Stomach (tissue), 9 donors: ENCODE results near the gene CCDC38. TPM values are rescaled to one million over a fixed set of nuclear protein-coding genes. Genes with fewer than 3 reads are reported as not detected.
"Not testable (repeated sequence)": the region's sequence is repeated elsewhere in the genome, so short reads cannot be mapped to it uniquely, and the experiment has no call there.

ENCODE experiments used
- DNase-seq, 2 donors: peaks; one replicate each; pipeline versions ENCODE4 v3.0.0 to v3.0.0-alpha.2; 2013 to 2019
- H3K27ac ChIP-seq, 5 donors: fragments of 200-600 bp in 4 of 5; sonication (generic) in 4 of 5; one replicate each; pipeline ENCODE4 v1.5.1; 2013 to 2019; ENCODE audit warnings: mild to moderate bottlenecking in 1 of 5, moderate library complexity in 1 of 5
- H3K27me3 ChIP-seq, 3 donors: fragments of 200-600 bp; sonication (generic); one replicate each; pipeline ENCODE4 v1.5.1; 2017 to 2019; ENCODE audit warnings: mixed run types in 1 of 3
- H3K36me3 ChIP-seq, 4 donors: fragments of 200-600 bp; sonication (generic); 1 replicate in 3 of 4; 2 replicates in 1 of 4; pipeline ENCODE4 v1.5.1; 2016 to 2019
- H3K4me1 ChIP-seq, 4 donors: fragments of 200-600 bp; sonication (generic); one replicate each; pipeline ENCODE4 v1.5.1; 2016 to 2019
- H3K4me3 ChIP-seq, 4 donors: fragments of 200-600 bp; sonication (generic) in 3 of 4; one replicate each; pipeline ENCODE4 v1.5.1; 2016 to 2019; ENCODE audit warnings: mild to moderate bottlenecking in 1 of 4
- H3K9me3 ChIP-seq, 4 donors: fragments of 200-600 bp; sonication (generic); one replicate each; pipeline ENCODE4 v1.5.1; 2016 to 2019
- CTCF ChIP-seq, 7 experiments: fragments of 450-650 bp in 4 of 7; fragments of 200-600 bp in 3 of 7; sonication (generic) in 3 of 7; IDR thresholded peaks; one replicate each; pipeline ENCODE4 v1.5.1; 2016 to 2019; ENCODE audit warnings: antibody characterized with exemption in 7 of 7, control low read depth in 2 of 7, mild to moderate bottlenecking in 1 of 7
- EP300 ChIP-seq: sonication (generic); formaldehyde crosslinking; IDR thresholded peaks from one replicate; pipeline ENCODE4 v1.6.1; 2017; ENCODE audit warnings: antibody characterized with exemption
- POLR2A ChIP-seq, 4 donors: fragments of 450-650 bp; IDR thresholded peaks; one replicate each; pipeline ENCODE4 v1.6.1; 2016; ENCODE audit warnings: antibody characterized with exemption in 4 of 4, control low read depth in 2 of 4, mild to moderate bottlenecking in 1 of 4, moderate library complexity in 1 of 4
- POLR2AphosphoS5 ChIP-seq, 3 donors: sonication (generic); formaldehyde crosslinking; IDR thresholded peaks; one replicate each; pipeline ENCODE4 v1.6.1; 2016; ENCODE audit warnings: antibody characterized with exemption in 3 of 3
- WGBS, 5 donors: extraction: QIAGEN DNeasy Blood & Tissue Kit in 3 of 5; methylation state at CpG; one replicate each; pipeline versions ENCODE4 v1.1.5 to v1.1.7; 2013 to 2018; 5-methylcytosine and 5-hydroxymethylcytosine counted together
- intact Hi-C: fragments of 100-400 bp; cut with DNase I; formaldehyde crosslinking; loops from one replicate; pipeline ENCODE4 v1.15.1; 2023; ENCODE audit warnings: low total_unique reads
- polyA plus RNA-seq, 3 donors: library from polyadenylated mRNA; stranded (reverse); fragments of 200-250 nt; gene quantifications; one replicate each; pipeline ENCODE4 v1.2.3, GENCODE V29; 2013
- total RNA-seq, 5 donors: library from RNA; depleted of rRNA; stranded (reverse); fragments of >200 nt; gene quantifications; one replicate each; pipeline versions ENCODE4 v1.1.0 to v1.2.3, GENCODE V29; 2014 to 2016
- donor health status: healthy with polysubstance abuse.
- donor health status: Bipolar disorder and iron deficiency.
- donor health status: healthy.

Gene CCDC38
- total and polyA plus RNA-seq, 8 donors: not detected

DNA sequence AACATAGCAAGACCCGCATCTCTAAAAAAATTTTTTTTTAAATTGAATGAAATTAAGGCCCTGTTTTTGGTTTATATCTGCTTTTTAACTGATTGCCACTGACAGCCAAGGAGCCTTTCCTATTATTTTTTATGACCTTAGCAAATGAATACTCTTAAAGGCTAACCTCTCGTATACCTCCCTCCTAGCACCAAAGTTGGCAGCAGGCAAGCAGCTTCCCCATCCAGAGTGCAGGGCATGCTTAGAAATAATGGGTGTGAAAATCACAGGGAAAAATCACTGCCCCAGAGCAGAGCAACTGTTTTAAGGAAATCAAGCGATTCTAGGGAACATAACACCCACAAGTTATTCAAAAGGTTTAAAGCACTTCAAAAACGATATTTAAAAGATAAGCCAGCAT lies 33.1 kb upstream of the CCDC38 start:
- intact Hi-C loops: no loop called here
- Histone ChIP-seq H3K36me3 (no peaks in the 10 kb centered on the region), H3K9me3 (no peaks in the 10 kb centered on the region), H3K4me1 (no peaks in the 10 kb centered on the region), H3K27ac (no peak overlapping the region), H3K4me3 (no peak overlapping the region), H3K27me3 (no peaks in the 10 kb centered on the region)
- DNase-seq: no peak
- no peak for TF ChIP-seq CTCF (IDR thresholded peaks at IDR 0.05)
- TF ChIP-seq POLR2AphosphoS5 (IDR thresholded peaks at IDR 0.05): no peak
- no peak for TF ChIP-seq EP300
- no peak for TF ChIP-seq POLR2A (IDR thresholded peaks at IDR 0.05)
- WGBS, 5 donors: 88 to 91% (median 90%) methylated on average over 4 of the region's 4 CpGs

GRCh38 chr12:95974358-95974757 lies 31.9 kb upstream of the CCDC38 start:
- no peak for DNase-seq

DNA sequence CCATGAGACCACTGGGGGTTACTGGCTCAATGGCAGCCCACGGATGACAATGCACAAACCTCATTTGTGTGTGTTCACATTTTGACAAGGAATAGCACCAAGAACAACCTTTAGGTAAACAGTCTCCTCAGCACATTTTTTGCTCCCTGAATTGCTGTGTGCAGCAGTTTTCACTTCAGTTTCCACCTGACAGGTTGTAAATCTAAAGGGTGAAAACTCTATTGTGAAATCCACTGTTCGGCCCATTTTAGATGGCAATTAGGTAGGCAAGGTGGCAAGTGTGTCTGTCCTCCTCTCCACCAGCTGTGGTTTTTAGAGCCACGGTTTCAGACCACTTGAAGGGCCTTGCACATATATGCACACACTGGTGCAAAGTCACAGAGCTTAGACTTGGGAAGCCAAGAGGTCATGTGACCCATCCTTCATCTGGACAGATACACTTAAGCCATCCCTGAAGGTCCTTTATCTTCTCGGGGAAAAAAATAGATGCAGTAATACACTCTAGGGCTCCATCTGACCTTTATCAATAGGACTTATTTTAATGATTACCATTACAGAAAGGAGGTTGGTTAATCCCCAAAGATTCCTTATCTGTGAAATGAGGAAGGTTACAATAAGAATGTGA lies 30.5 kb upstream of the CCDC38 start:
- no peaks in the 10 kb centered on the region for H3K4me1 ChIP-seq
- TF ChIP-seq EP300 (no peak), CTCF (IDR thresholded peaks at IDR 0.05) (no peak), POLR2A (IDR thresholded peaks at IDR 0.05) (no peak), POLR2AphosphoS5 (IDR thresholded peaks at IDR 0.05) (no peak)
- H3K27me3 ChIP-seq: no peaks in the 10 kb centered on the region
- no peaks in the 10 kb centered on the region for H3K9me3 ChIP-seq
- no peak overlapping the region for H3K27ac ChIP-seq
- 73 to 84% (median 77%) methylated on average over 4 of the region's 4 CpGs for WGBS, 5 donors
- DNase-seq: no peak
- no peak overlapping the region for H3K4me3 ChIP-seq
- intact Hi-C loops: no loop called here
- no peaks in the 10 kb centered on the region for H3K36me3 ChIP-seq

More at GRCh38 chr12:95974358-95974757, 31.9 kb upstream of the CCDC38 start:
- Histone ChIP-seq H3K9me3 (no peaks in the 10 kb centered on the region), H3K36me3 (no peaks in the 10 kb centered on the region), H3K4me3 (no peak overlapping the region), H3K27me3 (no peaks in the 10 kb centered on the region), H3K4me1 (no peaks in the 10 kb centered on the region), H3K27ac (no peak overlapping the region)
- intact Hi-C loops: no loop called here
- TF ChIP-seq POLR2A (IDR thresholded peaks at IDR 0.05) (no peak), EP300 (no peak), POLR2AphosphoS5 (IDR thresholded peaks at IDR 0.05) (no peak), CTCF (IDR thresholded peaks at IDR 0.05) (no peak)
- 24 to 41% (median 35%) methylated on average over 2 of the region's 2 CpGs for whole genome bisulfite sequencing, 5 donors

DNA sequence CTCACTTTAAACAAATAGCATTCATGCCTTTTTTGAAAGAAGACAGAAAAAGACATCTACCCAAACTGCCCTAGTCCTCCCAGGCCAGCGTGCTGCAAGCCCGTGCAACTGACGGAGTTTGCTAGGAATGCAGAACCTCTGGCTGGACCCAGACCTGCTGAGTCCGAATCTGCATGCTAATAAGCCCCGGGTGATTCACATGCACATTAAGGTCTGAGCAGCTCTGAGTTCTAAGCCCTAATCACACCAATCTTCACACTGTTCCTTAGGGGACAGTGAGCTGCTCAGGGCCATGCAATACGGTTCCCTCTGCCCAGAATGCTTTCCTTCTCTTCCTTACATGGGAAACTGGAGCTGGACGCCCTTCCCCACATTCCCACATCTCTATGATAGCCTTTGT lies 28.5 kb upstream of the CCDC38 start:
- Histone ChIP-seq H3K9me3 (no peaks in the 10 kb centered on the region), H3K4me3 (no peak overlapping the region), H3K27ac (no peak overlapping the region), H3K4me1 (no peaks in the 10 kb centered on the region), H3K27me3 (no peaks in the 10 kb centered on the region), H3K36me3 (no peaks in the 10 kb centered on the region)
- 60 to 77% (median 71%) methylated on average over 7 of the region's 7 CpGs for WGBS, 5 donors
- no peak for DNase-seq
- TF ChIP-seq POLR2A (IDR thresholded peaks at IDR 0.05) (no peak), CTCF (IDR thresholded peaks at IDR 0.05) (no peak), POLR2AphosphoS5 (IDR thresholded peaks at IDR 0.05) (no peak), EP300 (no peak)
- intact Hi-C loops: no loop called here

GRCh38 chr12:95969116-95969515 lies 26.7 kb upstream of the CCDC38 start:
- H3K4me1 ChIP-seq, H3K9me3 ChIP-seq, H3K27me3 ChIP-seq, DNase-seq, H3K4me3 ChIP-seq, H3K36me3 ChIP-seq, H3K27ac ChIP-seq, intact Hi-C loops: not testable (repeated sequence)
- WGBS, 5 donors: 95 to 98% (median 98%) methylated on average over 9 to 28 of the region's 28 CpGs
